CD4-positive, alpha-beta T cell treated with Interferon gamma for 1 hour (primary cell): Measurements from ENCODE around the gene GABRG3.

Experiments used
- DNase-seq: peaks from one replicate; pipeline ENCODE4 v3.0.0-alpha.2; 2020

GABRG3 gene

DNA sequence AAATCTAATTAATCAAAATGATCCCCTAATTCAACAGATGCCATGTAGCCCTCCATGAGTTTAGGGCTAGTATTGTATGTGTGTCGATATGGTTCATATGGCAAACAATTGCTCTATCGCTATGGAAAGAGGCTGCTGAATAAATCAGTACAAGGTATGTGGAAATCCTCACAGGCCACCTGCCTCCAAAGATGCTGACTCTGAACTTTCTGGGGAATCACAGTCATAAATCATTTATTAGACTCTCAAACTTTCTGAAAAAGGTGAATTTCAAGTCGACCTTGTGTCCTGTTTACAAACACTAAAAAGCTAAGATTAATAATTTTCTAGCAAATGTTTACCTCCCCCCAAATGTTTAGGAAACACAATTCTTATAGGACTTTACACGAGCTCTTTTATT lies 462.6 kb downstream of the GABRG3 start:
- no peak for DNase-seq

DNA sequence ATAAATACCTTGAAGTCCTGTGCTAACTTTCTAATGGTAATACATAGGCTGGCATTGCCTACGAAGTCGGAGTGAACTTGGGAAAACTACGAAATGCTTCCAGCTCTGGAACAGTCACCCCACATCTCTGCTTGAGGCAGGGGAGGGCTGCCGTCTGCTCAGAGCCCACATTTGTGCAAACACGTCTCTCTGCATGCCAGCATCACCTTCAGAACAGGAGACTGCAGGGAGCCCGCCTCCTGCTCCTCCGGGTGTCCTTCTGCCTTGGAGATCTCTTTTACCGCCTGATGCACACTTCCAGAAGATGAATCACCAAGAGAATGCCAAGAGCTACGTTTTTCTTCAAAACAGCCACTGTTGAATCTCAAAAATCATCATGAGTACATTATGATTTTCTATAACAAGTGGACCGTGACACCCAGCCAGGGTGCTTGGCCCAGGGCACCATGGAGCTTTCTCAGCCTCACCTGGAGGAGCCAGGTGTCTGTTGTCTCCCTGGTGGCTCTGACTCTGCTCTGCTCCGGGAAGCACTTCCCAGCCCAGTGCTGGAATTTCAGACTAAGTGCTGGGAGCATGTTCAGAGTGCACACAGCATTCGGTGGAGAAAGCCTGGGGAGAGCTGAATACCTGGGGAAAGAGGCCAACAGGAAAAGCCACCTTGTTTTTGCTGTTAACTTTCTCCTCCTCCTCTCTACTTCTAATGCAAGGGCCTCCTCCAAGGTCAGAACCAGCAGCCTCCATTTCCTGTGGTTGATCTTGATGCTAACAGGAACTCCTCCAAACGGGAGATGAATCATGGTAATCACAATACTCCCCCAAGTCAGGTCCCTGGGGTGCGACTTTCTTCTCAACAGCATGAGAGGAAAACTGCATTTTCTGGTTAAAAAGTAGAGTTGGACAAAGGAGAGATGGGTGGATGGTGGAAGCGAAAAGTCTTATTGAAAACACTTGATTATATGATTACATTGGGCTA lies 467.7 kb downstream of the GABRG3 start:
- DNase-seq, result no peak

DNA sequence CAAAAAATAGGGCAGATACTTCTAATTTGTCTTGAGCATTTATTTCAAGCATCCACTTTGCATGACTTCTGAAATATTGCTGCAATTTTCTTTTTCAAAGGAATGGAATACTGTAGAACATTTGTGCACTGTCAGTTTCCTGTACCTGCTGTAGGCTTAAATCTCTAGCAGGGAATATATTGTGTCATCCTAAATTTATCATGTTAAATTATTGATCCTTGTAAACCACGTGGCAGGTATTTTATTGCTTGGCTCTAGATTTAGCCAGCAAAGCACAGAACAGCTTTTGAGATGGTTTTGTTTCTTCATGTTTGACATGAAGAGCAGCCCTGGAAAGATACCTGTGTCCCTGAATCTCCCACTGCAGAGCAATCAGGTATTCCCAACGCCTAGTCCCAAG lies 470.1 kb downstream of the GABRG3 start:
- no peak for DNase-seq

DNA sequence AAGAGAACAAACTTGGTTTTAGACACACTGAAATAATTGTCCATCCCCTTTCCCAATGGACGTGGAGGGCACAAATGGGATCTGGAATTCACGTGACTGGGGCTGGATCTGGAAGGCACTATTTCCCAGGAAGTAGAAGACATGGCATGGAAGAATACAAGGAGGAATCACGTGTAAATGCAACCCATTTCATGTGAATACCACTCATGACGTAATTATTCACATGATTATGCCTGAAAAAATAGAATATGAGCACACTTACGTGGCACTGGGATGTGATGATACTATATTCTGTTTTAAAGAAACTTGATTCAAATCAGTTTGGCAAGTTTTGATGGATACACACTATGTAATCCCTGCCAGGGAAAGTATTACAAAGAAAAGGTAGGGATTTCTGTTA lies 477.3 kb downstream of the GABRG3 start:
- DNase-seq, result no peak

DNA sequence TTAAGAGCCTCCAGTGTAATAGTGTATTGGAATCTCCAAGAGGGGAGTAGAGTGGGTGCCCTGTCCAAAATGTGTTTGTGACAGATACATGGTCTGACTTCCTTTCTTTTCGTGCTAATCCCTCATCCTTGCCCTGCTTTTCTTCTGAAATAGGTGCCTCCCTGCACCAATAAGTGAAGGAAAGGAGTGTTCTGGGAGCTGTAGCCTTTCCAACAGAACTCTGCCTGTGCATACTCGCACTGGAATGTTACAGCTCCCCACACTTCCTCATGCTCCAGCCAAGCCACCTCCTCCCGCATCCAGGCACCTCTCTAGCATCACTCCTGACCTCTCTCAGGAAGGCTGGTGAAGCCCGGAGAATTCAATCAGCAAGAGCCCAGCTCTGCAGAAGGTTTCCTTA lies 478.0 kb downstream of the GABRG3 start:
- DNase-seq, result no peak

DNA sequence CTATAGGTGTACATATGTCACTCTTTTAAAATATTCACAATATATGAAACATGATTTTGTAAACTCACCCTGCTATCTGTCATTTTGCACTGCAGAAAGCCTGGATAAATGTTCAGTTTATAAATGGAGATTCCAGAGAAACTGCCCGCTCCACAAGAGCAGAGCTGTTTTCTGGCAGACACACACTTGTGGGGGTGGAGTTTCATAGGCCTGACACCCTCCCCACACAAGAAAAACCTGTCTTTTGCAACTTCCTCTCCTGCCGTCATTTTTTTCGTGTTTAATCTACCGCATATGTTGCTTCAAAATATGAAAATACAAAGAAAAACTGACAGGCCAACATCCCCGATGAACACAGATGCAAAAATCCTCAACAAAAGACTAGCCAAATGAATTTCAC lies 479.0 kb downstream of the GABRG3 start:
- no peak for DNase-seq

DNA sequence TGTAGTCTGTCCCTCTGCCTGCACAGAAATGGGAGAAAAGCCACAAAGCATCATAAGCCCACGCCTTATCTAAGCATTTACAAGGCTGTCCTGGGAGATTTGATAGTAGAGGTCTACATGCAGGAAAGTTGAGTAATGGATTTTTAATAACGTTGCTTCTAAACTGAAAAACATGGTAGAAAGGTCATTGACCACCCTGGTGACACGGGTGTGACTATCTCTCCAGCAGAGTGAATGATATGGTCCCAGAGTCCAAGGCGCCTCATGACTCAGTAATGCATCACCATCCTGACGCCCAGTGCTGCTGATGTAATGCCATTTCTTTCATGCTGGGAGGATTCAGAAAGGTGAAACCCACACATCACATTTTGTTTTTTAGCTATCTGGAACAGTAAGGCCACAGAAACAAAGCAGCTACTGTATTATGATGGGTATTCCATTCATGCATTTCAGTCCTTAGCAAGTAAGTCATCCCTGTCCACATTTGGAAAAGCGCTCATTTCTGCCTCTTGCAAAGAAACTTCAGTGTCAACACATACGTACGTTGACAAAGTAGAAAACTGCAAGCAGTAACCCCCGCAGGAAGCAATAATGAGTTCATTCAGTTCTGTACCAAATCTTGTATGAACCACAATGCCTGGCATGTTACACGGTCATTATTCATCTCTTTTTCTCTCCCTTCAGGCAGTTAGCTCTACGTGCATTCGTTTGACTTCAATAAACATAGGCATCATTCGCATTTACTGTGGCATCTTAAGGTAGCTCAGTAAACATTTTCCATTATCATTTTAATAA lies 483.5 kb downstream of the GABRG3 start:
- DNase-seq, result no peak

DNA sequence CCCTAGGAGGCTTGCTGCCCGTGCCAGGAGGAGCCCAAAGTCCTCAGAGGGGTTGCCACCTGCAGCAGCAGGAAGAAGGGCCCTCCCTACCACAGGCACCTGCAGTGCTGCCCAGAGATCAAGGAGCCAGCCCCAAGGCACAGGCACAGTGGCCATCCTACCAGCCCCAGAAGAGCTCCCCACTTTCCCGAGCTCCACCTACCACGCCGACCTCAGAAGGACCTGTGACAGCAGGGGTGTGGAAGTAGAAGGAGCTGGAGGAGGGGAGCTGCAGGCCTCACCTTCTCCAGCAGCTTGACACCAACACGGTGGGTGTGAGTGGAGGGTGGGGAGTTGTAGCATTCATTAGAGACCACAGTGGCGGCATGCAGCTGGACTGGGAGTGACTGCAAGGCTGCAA lies 485.8 kb downstream of the GABRG3 start:
- DNase-seq, result no peak

DNA sequence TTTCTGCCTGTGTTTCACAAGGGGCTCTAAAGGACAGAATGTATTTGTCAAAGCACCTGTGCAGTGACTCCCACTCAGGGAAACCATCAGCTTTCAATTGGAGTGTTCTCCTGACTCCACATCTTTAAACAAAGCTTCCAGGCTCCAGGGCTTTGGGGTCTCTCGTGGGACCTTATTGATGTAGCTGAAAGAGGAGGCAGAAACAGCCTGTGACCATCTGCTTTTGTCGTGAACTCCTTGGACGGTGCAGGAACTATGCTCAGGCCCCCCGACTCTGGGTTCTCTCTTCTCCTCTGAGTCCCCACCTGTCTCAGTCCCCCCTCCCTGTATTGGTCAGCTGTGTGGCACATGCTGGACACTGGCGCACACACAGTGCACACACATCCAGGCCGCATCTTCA lies 486.8 kb downstream of the GABRG3 start:
- no peak for DNase-seq

DNA sequence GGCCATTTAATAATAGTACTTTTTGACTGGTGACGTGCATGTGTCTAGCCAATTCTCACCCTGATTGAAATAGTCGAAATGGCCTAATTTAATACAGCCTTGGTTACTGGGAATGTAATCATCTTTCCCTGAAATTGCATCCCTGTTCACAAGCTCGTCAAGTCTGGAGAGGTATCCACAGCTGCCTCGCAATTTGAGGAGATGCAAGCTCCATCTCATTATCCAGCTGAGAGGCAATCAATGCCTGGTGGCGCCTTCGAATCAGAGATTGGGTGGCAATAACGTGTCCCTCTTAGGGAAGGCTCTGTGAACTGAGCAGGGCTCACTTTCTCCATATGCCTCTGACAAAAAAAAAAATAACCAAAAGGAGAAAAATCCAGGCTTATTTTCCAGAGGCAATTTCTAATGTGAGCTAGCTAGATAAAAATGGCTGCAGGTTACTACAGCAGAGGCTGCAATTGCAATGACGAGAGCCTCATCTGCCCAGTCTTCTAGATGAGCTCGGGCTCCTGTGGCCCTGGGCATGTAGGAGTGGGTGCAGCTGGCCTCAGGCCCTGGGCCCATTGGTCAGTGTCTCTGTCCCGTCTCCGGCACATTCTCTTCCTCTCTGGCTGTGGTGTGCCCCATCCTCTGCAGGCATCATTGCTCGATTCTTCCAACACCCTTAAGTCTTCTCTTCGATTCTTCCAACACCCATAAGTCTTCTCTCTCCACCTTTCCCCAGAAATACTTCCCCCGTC lies 487.5 kb downstream of the GABRG3 start:
- DNase-seq, result no peak

DNA sequence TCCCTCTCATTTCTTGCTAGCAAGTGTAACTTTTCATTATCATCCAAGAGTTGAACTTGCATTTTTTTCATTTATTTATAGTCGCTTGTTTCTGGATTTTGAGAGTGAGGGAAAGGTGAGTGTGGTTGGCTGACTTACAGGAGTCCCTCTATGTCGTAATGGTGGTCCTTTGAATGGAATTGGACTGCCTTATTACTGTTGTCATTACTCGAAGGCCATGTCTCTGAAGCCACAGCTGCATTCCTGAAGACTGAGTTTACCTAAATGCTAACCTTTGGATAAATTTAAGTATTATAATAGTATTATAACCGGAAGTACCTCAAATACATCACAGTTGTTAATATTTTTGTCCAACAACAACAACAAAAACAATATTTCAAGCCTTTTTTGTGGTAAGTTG lies 488.9 kb downstream of the GABRG3 start:
- DNase-seq, result no peak

DNA sequence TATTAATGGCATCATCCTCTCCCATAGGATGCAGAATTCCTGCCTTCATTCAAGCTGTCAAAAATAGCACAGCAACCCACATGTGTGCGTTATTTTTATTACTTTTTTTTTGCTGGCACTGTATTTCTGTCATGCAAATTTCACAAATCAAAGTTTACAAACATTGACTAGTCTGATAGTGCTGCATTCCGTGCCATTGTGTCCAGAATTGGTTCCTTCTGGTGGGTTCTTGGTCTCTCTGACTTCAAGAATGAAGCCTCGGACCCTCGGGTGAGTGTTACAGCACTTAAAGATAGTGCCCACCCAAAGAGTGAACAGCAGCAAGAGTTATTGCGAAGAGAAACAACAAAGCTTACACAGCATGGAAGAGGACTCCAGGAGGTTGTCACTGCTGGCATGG lies 490.2 kb downstream of the GABRG3 start:
- DNase-seq, result no peak

DNA sequence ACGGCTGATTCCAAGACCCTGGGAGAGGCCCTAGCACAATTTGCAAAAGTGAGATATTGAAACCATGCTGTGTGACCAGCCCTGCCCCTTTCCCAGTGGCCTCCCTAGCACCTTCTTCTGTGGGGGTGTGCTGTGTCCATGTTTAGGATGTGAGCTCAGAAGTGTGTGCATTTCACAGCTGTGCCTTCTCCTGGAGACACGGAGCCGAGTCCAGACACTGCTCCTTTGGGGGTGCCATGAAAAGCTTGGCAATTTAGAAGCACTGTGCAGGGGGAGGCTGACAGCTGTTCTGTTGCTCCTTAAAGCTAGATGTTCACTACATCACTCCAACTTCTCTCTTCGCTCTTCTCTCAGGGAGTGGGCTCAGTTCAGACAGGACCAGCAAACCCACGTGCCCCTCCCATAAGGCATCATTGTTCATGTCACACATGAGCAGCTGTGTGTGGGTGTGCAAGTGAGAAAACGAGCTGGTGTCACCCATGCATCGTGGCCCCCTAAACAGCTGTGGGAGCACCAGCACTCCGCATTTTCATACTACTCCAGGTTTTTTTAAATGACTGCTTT lies 492.6 kb downstream of the GABRG3 start:
- no peak for DNase-seq

DNA sequence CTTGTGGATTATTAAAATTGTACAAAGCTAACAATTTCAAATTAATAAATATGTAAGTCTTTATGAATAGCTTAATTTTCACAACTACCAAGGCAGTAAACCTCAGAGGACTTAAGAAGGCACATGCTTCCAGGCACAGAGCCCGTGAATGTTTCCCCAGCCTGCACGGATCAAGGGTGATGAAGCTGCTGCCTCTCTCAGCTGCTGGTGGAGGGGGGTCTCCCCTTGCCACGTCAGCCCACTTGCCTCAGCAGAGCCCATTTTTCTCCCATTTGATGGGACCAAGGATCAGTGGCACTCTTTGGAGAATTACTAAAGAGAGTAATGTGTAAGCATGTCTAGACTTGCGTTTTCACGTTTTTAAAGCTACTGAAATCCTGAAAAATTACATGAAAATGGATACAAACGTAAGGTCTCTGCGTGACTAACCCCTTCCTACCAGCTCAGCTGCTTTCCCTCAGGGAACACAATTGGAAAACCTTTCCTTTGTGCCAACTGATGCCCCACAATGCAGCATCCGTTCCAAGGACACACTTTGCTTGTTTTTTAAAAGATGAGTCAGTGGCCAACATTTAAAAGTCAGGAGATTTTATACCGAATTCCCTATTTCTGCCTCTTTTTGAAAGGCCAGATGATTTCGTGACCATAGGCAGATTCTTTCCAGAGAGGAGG lies 494.1 kb downstream of the GABRG3 start:
- DNase-seq, result no peak

DNA sequence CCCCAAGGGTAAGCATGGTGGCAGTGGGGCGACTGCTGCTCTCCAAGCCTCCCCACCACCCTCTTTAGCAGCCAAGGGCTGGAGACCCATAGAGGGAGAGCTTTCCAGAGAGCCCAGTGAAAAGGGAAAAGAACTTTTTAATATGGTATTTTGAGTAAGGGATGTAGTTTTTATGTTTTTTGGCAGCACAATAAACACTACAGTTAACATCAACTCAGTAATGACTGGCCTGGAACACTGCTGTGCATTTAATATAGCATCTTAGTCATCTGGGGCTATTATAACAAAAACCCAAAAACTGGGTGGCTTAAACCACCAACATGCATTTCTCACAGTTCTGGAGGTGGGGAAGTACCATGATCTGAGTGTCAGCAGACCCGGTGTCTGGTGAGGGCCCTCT lies 495.8 kb downstream of the GABRG3 start:
- no peak for DNase-seq

DNA sequence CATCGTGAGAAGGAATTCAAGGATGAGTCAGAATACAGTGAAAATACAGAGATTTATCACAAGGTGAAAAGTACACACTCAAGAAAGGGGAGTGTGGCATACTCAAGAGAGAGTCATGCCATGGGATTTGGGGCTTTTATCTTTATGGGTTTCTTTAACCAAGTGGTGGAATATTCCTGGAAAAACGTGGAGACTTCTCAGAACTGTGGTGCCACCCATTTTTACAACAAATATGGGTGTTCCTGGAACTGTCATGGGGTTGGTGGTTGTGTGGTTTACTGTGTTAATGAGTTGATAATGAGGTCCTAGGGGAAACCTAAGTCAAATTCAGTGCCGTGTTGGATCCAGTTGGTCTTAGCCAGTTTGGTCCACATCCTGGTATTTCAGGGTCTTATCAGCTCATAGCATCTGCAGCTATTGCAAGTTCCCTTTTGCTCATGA lies 497.2 kb downstream of the GABRG3 start:
- no peak for DNase-seq

DNA sequence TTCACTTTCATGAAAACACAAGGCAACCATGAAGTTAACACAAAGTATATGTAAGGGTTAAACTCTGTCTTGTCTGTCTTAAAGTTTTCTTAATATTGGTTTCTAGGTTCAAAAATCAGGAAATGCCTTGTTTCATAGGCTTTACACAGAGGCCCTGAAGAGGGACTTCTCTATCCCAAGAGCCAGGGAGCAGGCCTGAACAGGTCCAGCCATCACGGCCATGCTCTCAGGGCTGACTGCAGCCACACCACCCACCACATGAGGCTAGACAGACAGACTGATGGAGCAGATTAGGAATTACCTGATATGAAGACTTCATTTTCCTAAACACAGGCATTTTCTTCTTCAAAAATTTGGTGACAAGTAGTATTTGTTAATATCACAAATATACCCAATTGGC lies 502.9 kb downstream of the GABRG3 start:
- DNase-seq, result no peak

DNA sequence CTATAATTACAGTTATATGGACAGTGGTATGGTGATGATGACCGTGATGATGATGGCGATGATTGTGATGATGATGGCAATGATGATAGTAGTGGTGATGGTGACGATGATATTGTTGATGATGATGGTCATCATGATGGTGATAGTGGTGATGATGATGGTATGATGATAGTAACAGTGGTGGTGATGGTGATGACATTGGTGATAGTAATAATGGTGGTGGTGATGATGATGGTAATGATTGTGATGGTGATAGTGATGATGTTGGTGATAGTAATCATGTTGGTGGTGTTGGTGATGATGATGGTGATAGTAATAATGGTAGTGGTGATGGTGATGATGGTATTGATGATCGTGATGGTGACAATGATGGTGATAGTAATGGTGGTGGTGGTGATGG lies 504.4 kb downstream of the GABRG3 start:
- no peak for DNase-seq

DNA sequence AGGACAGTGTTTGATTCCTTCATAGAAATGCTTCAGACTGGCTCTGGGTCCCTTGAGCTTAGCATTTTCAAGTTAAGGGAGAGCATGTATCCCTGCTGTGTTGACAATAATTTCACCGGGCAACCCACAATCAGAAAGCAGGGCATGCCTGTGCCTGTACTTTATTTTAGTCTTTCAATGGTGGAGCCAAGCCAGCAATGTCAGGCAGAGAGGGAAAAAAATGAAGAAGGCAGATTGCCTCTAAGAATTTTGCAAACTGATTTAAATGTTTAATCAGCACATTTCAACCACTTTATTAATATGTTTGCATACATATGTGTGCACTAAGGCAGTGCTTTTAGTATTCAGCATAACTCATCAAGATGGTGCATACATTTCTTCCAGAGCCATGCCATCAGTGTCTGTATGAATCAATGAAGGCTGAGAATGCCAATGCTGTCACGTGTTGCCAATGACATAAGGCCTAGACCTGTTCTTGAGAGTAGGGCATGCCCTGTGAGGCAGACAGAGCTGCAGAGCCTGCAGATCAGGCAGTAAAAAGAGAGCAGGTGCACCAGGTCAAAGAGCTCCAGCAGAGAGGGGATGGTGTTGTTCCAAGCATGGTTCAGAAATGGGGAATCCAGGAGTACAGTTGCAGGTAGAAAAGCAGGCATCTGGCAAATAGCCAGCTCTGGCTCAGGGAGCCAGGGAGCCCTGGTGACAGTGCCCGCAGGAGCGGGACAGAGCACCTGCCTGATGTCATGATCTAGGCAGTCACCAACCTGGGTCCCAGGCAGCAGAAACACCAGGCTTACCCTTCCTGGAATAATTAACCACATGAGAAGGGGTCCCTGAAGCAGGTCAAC lies 508.5 kb downstream of the GABRG3 start:
- no peak for DNase-seq

DNA sequence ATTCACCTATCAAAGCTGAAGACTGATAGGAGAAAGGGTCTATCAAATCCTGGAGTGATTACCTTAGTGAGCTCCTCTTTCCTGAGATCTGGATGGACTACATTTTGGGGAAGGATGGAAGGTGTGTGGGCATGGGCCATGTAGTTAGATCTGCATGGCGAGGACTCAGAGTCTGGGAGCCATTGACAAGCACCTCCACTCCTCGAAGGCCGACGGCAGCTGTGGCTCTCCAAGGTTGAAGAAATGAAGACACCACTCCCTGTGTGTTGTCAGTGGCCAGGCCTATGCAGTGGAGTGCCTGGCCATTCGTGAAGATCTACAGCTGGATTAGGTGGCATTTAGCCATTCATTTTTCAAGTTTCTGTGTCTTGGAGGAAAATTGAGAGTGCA lies 509.2 kb downstream of the GABRG3 start:
- DNase-seq, result no peak

DNA sequence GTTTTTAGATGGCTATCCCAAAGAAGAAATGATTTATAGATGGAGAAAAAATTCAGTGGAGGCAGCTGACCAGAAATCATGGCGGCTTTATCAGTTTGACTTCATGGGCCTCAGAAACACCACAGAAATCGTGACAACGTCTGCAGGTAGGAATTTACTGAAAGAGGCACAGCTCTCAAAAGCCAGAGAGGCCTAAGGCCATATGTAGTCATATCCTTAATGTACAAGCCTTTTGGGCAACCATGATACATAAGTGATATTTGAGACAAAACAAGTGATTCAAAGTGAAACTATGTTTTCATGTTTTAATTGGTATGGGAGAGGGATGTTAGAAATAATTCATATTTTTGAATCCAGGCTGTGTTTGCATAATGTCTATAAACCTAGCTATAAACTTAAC lies 509.7 kb downstream of the GABRG3 start:
- no peak for DNase-seq

DNA sequence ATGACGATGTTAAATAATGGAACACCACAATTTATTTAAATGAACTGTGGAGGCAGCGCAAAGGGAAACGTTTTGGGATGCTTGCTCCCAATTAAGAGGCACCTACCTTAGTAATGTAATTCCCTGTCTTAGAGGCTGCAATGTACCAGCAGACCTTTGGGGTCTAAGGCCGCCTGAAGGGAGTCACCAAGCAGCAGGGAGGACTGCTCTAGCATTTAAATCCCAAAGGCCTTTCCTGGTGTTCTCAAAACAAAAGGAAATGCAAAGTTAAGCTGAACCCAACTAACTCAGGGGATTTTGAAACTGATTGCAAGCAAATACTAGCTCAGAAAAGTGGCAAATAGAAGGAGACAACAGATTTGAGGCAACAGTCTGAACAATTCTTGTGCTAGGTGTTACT lies 510.8 kb downstream of the GABRG3 start:
- DNase-seq, result no peak
